Right atrium auricular region (tissue), 2 donors: ENCODE results near the gene NPRL2. TPM values are rescaled to one million over a fixed set of nuclear protein-coding genes. Genes with fewer than 3 reads are reported as not detected.

Experiments
- DNase-seq: peaks from one replicate; pipeline ENCODE4 v3.0.0-alpha.2; 2019; ENCODE audit warnings: low spot score
- H3K27ac ChIP-seq, 2 donors: fragments of 200-600 bp; sonication (generic); 1 replicate in 1 of 2; 2 replicates in 1 of 2; pipeline ENCODE4 v1.5.1; 2016 to 2019
- H3K27me3 ChIP-seq, 2 donors: fragments of 200-600 bp; sonication (generic); one replicate each; pipeline versions ENCODE4 v1.5.1 to v1.6.0; 2017 to 2019
- H3K36me3 ChIP-seq: fragments of 200-600 bp; sonication (generic); one replicate; pipeline ENCODE4 v1.5.1; 2016
- H3K4me1 ChIP-seq, 2 donors: fragments of 200-600 bp; sonication (generic); one replicate each; pipeline versions ENCODE4 v1.5.1 to v1.6.0; 2017 to 2019
- H3K4me3 ChIP-seq, 2 donors: fragments of 200-600 bp; sonication (generic); 1 replicate in 1 of 2; 2 replicates in 1 of 2; pipeline ENCODE4 v1.5.1; 2017 to 2019; ENCODE audit warnings: mild to moderate bottlenecking in 1 of 2, moderate library complexity in 1 of 2
- H3K9me3 ChIP-seq, 2 donors: fragments of 200-600 bp; sonication (generic); one replicate each; pipeline ENCODE4 v1.5.1; 2019
- CTCF ChIP-seq, 2 donors: fragments of 200-600 bp; sonication (generic); IDR thresholded peaks; one replicate each; pipeline ENCODE4 v1.5.1; 2019; ENCODE audit warnings: antibody characterized with exemption in 2 of 2
- total RNA-seq, 2 donors: library from RNA; depleted of rRNA; stranded (reverse); fragments of >200 nt; gene quantifications; one replicate each; pipeline ENCODE4 v1.1.0, GENCODE V29; 2016

Gene NPRL2
- total RNA-seq, 2 donors from 2014 or later = 12.5 to 20.3 TPM

GRCh38 chr3:50351323-50351697 is 735 bp upstream of the NPRL2 start:
- H3K27me3 ChIP-seq = no peaks in the 10 kb centered on the region
- peak overlapping the region; percentile 71 to 72 for H3K4me3 ChIP-seq
- peak overlapping the region; percentile 86 to 88 for H3K27ac ChIP-seq
- H3K36me3 ChIP-seq = peaks cover 39% of the 10 kb centered on the region
- no peak for DNase-seq
- no peaks in the 10 kb centered on the region for H3K9me3 ChIP-seq
- H3K4me1 ChIP-seq = peaks cover 0 to 58% of the 10 kb centered on the region in 2 donors
- no peak for TF ChIP-seq CTCF (IDR thresholded peaks at IDR 0.05)

GRCh38 chr3:50350213-50350526 is 405 bp downstream of the NPRL2 start:
- H3K9me3 ChIP-seq = no peaks in the 10 kb centered on the region
- peak overlapping the region; percentile 71 to 72 for H3K4me3 ChIP-seq
- H3K36me3 ChIP-seq = peaks cover 35% of the 10 kb centered on the region
- peak overlapping the region; percentile 86 to 88 for H3K27ac ChIP-seq
- no peaks in the 10 kb centered on the region for H3K27me3 ChIP-seq
- TF ChIP-seq CTCF (IDR thresholded peaks at IDR 0.05) = no peak
- peaks cover 0 to 55% of the 10 kb centered on the region in 2 donors for H3K4me1 ChIP-seq
- DNase-seq = no peak

- Histone ChIP-seq H3K27ac (no peak overlapping the region), H3K9me3 (no peaks in the 10 kb centered on the region), H3K4me1 (peaks cover 0 to 40% of the 10 kb centered on the region in 2 donors), H3K4me3 (no peak overlapping the region), H3K27me3 (no peaks in the 10 kb centered on the region), H3K36me3 (peaks cover 12% of the 10 kb centered on the region)
- peak; percentile 43 to 62 for TF ChIP-seq CTCF (IDR thresholded peaks at IDR 0.05)
- peak; percentile 72 for DNase-seq
These were observed 3.3 kb downstream of the NPRL2 start for GRCh38 chr3:50347187-50347813.

- peak within 1 kb of the TSS in 1 of 2 donors; percentile 27 for H3K27ac ChIP-seq
- peak within 1 kb of the TSS; percentile 33 to 39 for H3K4me3 ChIP-seq
- TF ChIP-seq CTCF (IDR thresholded peaks at IDR 0.05) = no peak
These were observed 4.9 kb downstream of the NPRL2 start, which contains the start of gene ZMYND10 for GRCh38 chr3:50345586-50346234. Gene ZMYND10 (minus strand): TSS chr3:50345732. CDS start chr3:50345579, 153 bp downstream.

GRCh38 chr3:50345008-50345407 is 5.6 kb downstream of the NPRL2 start:
- H3K36me3 ChIP-seq = peaks cover 12% of the 10 kb centered on the region
- no peak overlapping the region for H3K27ac ChIP-seq
- no peak for TF ChIP-seq CTCF (IDR thresholded peaks at IDR 0.05)
- no peaks in the 10 kb centered on the region for H3K9me3 ChIP-seq
- H3K4me3 ChIP-seq = peak overlapping the region in 1 of 2 donors; percentile 39
- no peaks in the 10 kb centered on the region for H3K27me3 ChIP-seq
- DNase-seq = no peak
- peaks cover 0 to 40% of the 10 kb centered on the region in 2 donors for H3K4me1 ChIP-seq

More at GRCh38 chr3:50345586-50346234, 4.9 kb downstream of the NPRL2 start, which contains the start of gene ZMYND10:
- peak; percentile 76 for DNase-seq
- Histone ChIP-seq H3K27me3 (no peaks in the 10 kb centered on the region), H3K9me3 (no peaks in the 10 kb centered on the region), H3K36me3 (peaks cover 12% of the 10 kb centered on the region), H3K4me1 (peaks cover 0 to 38% of the 10 kb centered on the region in 2 donors)
